ENCODE results near the gene SUN5. TPM values are rescaled to one million over a fixed set of nuclear protein-coding genes. Genes with fewer than 3 reads are reported as not detected.

SUN5 gene
- total and polyA plus RNA-seq, 4 donors, result not detected

DNA sequence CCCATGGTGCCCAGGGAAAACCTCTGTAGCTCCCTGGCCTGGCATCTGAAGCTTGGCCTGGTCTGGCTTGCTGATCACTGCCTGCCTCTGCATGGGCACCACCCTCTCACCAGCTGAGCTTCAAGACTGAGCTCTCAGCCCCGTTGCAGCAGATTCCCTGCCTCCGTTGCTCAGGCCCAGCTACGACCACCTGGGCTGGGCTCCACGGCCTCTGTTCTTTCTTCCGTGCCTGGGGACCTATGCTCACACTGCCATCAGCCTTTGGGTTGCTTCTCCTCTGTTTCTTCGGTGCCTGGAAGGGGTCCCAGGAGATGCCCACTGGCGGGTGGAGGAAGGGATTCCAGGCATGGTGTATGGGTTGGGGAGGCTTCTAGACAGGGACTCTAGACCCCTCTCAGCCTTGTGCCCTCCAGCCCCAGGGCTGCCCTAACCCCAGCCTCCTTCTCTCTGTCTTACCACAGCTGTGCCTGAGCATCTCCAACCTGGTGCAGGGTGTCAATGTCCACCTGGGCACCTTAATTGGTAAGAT is 12.4 kb upstream of the SUN5 start:
- no peaks in the 10 kb centered on the region for H3K36me3 ChIP-seq (ENCODE audit: control insufficient read depth in 4 of 4, insufficient read depth in 3 of 4, low read depth in 1 of 4, low read length in 3 of 4)
- H3K4me3 ChIP-seq (ENCODE audit: low read depth in 1 of 3, low read length in 3 of 3), result no peak overlapping the region
- WGBS, result 79% methylated on average over 7 of the region's 7 CpGs
- no peak for TF ChIP-seq FOXA2 (IDR thresholded peaks at IDR 0.05)
- TF ChIP-seq RXRA (IDR thresholded peaks at IDR 0.05), result no peak
- no peak for TF ChIP-seq EGR1 (IDR thresholded peaks at IDR 0.05; ENCODE audit: low read depth in 2 of 2)
- no peak for TF ChIP-seq RAD21 (IDR thresholded peaks at IDR 0.05)
- no peak for TF ChIP-seq GABPA (IDR thresholded peaks at IDR 0.05 in 1 of 2, conservative IDR thresholded peaks at IDR 0.05 in 1 of 2)
- TF ChIP-seq, protein P1, sequence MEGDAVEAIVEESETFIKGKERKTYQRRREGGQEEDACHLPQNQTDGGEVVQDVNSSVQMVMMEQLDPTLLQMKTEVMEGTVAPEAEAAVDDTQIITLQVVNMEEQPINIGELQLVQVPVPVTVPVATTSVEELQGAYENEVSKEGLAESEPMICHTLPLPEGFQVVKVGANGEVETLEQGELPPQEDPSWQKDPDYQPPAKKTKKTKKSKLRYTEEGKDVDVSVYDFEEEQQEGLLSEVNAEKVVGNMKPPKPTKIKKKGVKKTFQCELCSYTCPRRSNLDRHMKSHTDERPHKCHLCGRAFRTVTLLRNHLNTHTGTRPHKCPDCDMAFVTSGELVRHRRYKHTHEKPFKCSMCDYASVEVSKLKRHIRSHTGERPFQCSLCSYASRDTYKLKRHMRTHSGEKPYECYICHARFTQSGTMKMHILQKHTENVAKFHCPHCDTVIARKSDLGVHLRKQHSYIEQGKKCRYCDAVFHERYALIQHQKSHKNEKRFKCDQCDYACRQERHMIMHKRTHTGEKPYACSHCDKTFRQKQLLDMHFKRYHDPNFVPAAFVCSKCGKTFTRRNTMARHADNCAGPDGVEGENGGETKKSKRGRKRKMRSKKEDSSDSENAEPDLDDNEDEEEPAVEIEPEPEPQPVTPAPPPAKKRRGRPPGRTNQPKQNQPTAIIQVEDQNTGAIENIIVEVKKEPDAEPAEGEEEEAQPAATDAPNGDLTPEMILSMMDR (IDR thresholded peaks at IDR 0.05; ENCODE audit: low read depth, low read length, missing input control), result no peak
- TF ChIP-seq, protein P2, sequence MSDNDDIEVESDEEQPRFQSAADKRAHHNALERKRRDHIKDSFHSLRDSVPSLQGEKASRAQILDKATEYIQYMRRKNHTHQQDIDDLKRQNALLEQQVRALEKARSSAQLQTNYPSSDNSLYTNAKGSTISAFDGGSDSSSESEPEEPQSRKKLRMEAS (IDR thresholded peaks at IDR 0.05), result no peak
- TF ChIP-seq FOXA1 (IDR thresholded peaks at IDR 0.05), result no peak
- TF ChIP-seq, protein P3, sequence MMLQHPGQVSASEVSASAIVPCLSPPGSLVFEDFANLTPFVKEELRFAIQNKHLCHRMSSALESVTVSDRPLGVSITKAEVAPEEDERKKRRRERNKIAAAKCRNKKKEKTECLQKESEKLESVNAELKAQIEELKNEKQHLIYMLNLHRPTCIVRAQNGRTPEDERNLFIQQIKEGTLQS (IDR thresholded peaks at IDR 0.05), result no peak
- TF ChIP-seq JUND (IDR thresholded peaks at IDR 0.05), result no peak
- no peak for TF ChIP-seq HNF4A (conservative IDR thresholded peaks at IDR 0.05)
- TF ChIP-seq, protein P4, sequence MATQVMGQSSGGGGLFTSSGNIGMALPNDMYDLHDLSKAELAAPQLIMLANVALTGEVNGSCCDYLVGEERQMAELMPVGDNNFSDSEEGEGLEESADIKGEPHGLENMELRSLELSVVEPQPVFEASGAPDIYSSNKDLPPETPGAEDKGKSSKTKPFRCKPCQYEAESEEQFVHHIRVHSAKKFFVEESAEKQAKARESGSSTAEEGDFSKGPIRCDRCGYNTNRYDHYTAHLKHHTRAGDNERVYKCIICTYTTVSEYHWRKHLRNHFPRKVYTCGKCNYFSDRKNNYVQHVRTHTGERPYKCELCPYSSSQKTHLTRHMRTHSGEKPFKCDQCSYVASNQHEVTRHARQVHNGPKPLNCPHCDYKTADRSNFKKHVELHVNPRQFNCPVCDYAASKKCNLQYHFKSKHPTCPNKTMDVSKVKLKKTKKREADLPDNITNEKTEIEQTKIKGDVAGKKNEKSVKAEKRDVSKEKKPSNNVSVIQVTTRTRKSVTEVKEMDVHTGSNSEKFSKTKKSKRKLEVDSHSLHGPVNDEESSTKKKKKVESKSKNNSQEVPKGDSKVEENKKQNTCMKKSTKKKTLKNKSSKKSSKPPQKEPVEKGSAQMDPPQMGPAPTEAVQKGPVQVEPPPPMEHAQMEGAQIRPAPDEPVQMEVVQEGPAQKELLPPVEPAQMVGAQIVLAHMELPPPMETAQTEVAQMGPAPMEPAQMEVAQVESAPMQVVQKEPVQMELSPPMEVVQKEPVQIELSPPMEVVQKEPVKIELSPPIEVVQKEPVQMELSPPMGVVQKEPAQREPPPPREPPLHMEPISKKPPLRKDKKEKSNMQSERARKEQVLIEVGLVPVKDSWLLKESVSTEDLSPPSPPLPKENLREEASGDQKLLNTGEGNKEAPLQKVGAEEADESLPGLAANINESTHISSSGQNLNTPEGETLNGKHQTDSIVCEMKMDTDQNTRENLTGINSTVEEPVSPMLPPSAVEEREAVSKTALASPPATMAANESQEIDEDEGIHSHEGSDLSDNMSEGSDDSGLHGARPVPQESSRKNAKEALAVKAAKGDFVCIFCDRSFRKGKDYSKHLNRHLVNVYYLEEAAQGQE (IDR thresholded peaks at IDR 0.05), result no peak
- no peak for TF ChIP-seq NR2F2 (IDR thresholded peaks at IDR 0.05)
- no peak for TF ChIP-seq SP1 (IDR thresholded peaks at IDR 0.05)
- H3K9ac ChIP-seq (ENCODE audit: low read depth in 1 of 2, low read length in 2 of 2), result no peak overlapping the region
- DNase-seq (ENCODE audit: low spot score), result no peak
- H3K27me3 ChIP-seq (ENCODE audit: control insufficient read depth in 4 of 4, insufficient read depth in 4 of 4, low read length in 3 of 4), result peaks cover 0 to 2% (median 0%) of the 10 kb centered on the region in 4 donors
- H3K9me3 ChIP-seq (ENCODE audit: control insufficient read depth in 4 of 4, low read length in 3 of 4), result no peaks in the 10 kb centered on the region
- no peak overlapping the region for H3K27ac ChIP-seq (ENCODE audit: low read depth in 1 of 2, low read length in 2 of 2)
- no peaks in the 10 kb centered on the region for H3K4me1 ChIP-seq (ENCODE audit: control insufficient read depth in 4 of 4, insufficient read depth in 4 of 4, low read length in 3 of 4)

DNA sequence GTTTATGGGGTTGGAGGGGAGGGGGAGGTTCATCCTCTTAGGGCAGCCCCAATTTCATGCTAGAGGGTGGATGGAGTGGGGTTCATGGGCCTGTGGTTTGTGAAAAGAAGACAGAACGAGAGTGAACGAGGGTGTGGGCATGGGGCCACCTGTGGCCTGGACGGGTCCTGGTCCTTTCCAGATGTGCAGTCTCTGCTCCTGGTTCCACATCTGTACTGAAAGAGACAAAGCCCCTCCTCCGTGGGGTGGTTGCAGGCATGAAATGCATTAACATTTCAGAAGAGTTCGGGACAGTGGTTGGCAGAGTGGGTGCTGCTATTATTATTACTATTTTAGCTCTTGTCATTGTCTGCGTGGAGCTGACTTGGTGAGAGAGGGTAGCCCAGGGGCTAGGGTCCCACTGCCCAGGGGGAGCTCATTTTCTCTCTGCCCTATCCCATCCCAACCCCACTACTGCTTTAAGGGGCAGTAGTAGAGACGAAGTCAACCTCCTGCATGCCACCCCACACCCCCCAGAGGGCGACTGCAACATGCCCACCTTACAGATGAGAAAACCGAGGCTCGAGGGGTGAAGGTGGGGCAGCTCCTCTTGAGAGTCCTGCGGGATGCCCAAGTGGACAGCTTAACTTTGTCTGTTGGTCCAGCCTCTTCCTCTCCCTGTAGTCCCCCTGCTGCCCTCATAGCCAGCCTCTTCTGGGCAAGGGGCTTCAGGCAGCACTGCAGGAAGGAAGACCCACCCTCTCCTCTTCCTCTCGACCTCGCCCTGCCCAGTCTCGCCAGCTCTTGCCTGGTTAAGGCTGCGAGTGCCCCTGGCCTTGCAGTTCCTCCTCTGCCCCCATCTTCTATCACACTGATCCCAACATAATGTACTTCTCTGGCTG is 11.7 kb upstream of the SUN5 start:
- Histone ChIP-seq H3K9ac (ENCODE audit: low read depth in 1 of 2, low read length in 2 of 2) (no peak overlapping the region), H3K36me3 (ENCODE audit: control insufficient read depth in 4 of 4, insufficient read depth in 3 of 4, low read depth in 1 of 4, low read length in 3 of 4) (no peaks in the 10 kb centered on the region), H3K27me3 (ENCODE audit: control insufficient read depth in 4 of 4, insufficient read depth in 4 of 4, low read length in 3 of 4) (peaks cover 0 to 2% (median 0%) of the 10 kb centered on the region in 4 donors), H3K9me3 (ENCODE audit: control insufficient read depth in 4 of 4, low read length in 3 of 4) (no peaks in the 10 kb centered on the region), H3K4me3 (ENCODE audit: low read depth in 1 of 3, low read length in 3 of 3) (no peak overlapping the region), H3K4me1 (ENCODE audit: control insufficient read depth in 4 of 4, insufficient read depth in 4 of 4, low read length in 3 of 4) (no peaks in the 10 kb centered on the region), H3K27ac (ENCODE audit: low read depth in 1 of 2, low read length in 2 of 2) (no peak overlapping the region)
- TF ChIP-seq JUND (IDR thresholded peaks at IDR 0.05) (no peak), HNF4A (conservative IDR thresholded peaks at IDR 0.05) (no peak)
- TF ChIP-seq, protein P2 (IDR thresholded peaks at IDR 0.05), result no peak
- 79% methylated on average over 15 of the region's 15 CpGs for WGBS
- no peak for DNase-seq (ENCODE audit: low spot score)
